MM.1S (cell line): ENCODE measurements around the gene ACSS1.

Experiments used
- EZH2 ChIP-seq: fragments of 300-600 bp; sonication (generic); optimal IDR thresholded peaks from 2 replicates; pipeline ENCODE3; 2017; ENCODE audit warnings: low read depth, mild to moderate bottlenecking, antibody characterized with exemption, low read length, mixed read lengths
- TF ChIP-seq, protein P1 (sequence below): fragments of 300-600 bp; sonication (generic); IDR thresholded peaks from 2 replicates; pipeline ENCODE4 v1.5.1; 2016; ENCODE audit warnings: antibody characterized with exemption, low read length, mixed read lengths

GRCh38 chr20:25039697-25040437 lies 18.1 kb downstream of the ACSS1 start:
- TF ChIP-seq, protein P1, sequence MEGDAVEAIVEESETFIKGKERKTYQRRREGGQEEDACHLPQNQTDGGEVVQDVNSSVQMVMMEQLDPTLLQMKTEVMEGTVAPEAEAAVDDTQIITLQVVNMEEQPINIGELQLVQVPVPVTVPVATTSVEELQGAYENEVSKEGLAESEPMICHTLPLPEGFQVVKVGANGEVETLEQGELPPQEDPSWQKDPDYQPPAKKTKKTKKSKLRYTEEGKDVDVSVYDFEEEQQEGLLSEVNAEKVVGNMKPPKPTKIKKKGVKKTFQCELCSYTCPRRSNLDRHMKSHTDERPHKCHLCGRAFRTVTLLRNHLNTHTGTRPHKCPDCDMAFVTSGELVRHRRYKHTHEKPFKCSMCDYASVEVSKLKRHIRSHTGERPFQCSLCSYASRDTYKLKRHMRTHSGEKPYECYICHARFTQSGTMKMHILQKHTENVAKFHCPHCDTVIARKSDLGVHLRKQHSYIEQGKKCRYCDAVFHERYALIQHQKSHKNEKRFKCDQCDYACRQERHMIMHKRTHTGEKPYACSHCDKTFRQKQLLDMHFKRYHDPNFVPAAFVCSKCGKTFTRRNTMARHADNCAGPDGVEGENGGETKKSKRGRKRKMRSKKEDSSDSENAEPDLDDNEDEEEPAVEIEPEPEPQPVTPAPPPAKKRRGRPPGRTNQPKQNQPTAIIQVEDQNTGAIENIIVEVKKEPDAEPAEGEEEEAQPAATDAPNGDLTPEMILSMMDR: no peak
- no peak for TF ChIP-seq EZH2
